GM12878 (cell line): ENCODE measurements around the gene MAP3K10. TPM values are rescaled to one million over a fixed set of nuclear protein-coding genes. Genes with fewer than 3 reads are reported as not detected.
"Not testable (repeated sequence)": the region's sequence is repeated elsewhere in the genome, so short reads cannot be mapped to it uniquely, and the experiment has no call there.

Experiments
- ATAC-seq: fragments of 200-7000 bp; cut with Tn5 transposase; 3 replicates; pipeline ENCODE4 v1.9.1; 2020; ENCODE audit warnings: mild to moderate bottlenecking, moderate library complexity
- BruUV-seq: library from RNA; stranded (reverse); fragments of 400-500 nt; replicated peaks from 2 replicates; lab custom pipeline; 2021; lab: Mats Ljungman, UMichigan
- CTCF ChIA-PET: fragments of 300-600 bp; sonication (Branson Sonifier 250); formaldehyde crosslinking; extraction: SDS; loops from one replicate; lab custom pipeline; 2021; ENCODE audit warnings: inconsistent platforms; lab: Yijun Ruan, JAX
- POLR2A ChIA-PET: fragments of 350-600 bp; formaldehyde crosslinking; extraction: SDS; loops from one replicate; lab custom pipeline; 2021; ENCODE audit warnings: inconsistent platforms; lab: Charles Lee
- RAD21 ChIA-PET: fragments of 300-600 bp; sonication (Branson Sonifier 250); formaldehyde crosslinking; loops from one replicate; lab custom pipeline; 2023; ENCODE audit warnings: antibody characterized with exemption; ENCODE audit not compliant: unreplicated experiment; lab: Charles Lee
- SMC1A ChIA-PET: fragments of 300-600 bp; sonication (Branson Sonifier 250); formaldehyde crosslinking; loops from one replicate; lab custom pipeline; 2023; ENCODE audit not compliant: unreplicated experiment, uncharacterized antibody; lab: Charles Lee
- DNase-seq: peaks from one replicate; pipeline ENCODE4 v3.0.0-alpha.2; 2011; ENCODE audit warnings: low read depth, low spot score
- FAIRE-seq: peaks from 3 replicates; lab custom pipeline; 2011; peaks lifted over from hg19 to GRCh38; lab: Jason Lieb, UNC
- H2AFZ ChIP-seq: 2 replicates; pipeline ENCODE4 v1.6.0; 2011; ENCODE audit warnings: low read depth, low read length, control low read depth; ENCODE audit not compliant: control insufficient read depth
- H3K27ac ChIP-seq: 2 replicates; pipeline ENCODE4 v1.5.1; 2011; ENCODE audit warnings: control low read depth; ENCODE audit not compliant: control insufficient read depth, insufficient read depth
- H3K27me3 ChIP-seq, 2 experiments: replicated peaks in 1 of 2; 2 replicates each; pipeline versions ENCODE4 v1.6.0 to v1.6.1; 2011; ENCODE audit warnings: low read length in 1 of 2; ENCODE audit not compliant: control insufficient read depth in 2 of 2, insufficient read depth in 2 of 2
- H3K36me3 ChIP-seq, 2 experiments: 2 replicates each; pipeline ENCODE4 v1.5.1; 2011; ENCODE audit warnings: low read length in 1 of 2; ENCODE audit not compliant: control insufficient read depth in 2 of 2, insufficient read depth in 2 of 2
- H3K4me1 ChIP-seq: 2 replicates; pipeline ENCODE4 v1.6.1; 2011; ENCODE audit warnings: mild to moderate bottlenecking, low read length, moderate library complexity, mixed read lengths; ENCODE audit not compliant: control insufficient read depth, insufficient read depth
- H3K4me2 ChIP-seq: 2 replicates; pipeline ENCODE4 v1.6.0; 2011; ENCODE audit warnings: control low read depth; ENCODE audit not compliant: control insufficient read depth, insufficient read depth
- H3K4me3 ChIP-seq: fragments of 200-600 bp; sonication (generic); 2 replicates; pipeline ENCODE4 v1.5.1; 2016
- H3K79me2 ChIP-seq: 2 replicates; pipeline ENCODE4 v1.6.0; 2011; ENCODE audit warnings: low read length; ENCODE audit not compliant: control insufficient read depth, insufficient read depth
- H3K9ac ChIP-seq: 2 replicates; pipeline ENCODE4 v1.8.0; 2011; ENCODE audit warnings: low read length, control low read depth, mixed read lengths; ENCODE audit not compliant: control insufficient read depth, insufficient read depth
- H3K9me3 ChIP-seq: replicated peaks from 3 replicates; pipeline ENCODE4 v1.5.1; 2011; ENCODE audit warnings: mild to moderate bottlenecking, low read length; ENCODE audit not compliant: control insufficient read depth, insufficient read depth
- H4K20me1 ChIP-seq: 2 replicates; pipeline ENCODE4 v1.6.0; 2011; ENCODE audit not compliant: control insufficient read depth, insufficient read depth
- NFYB ChIP-seq: IDR thresholded peaks from 2 replicates; pipeline ENCODE4 v1.6.1; 2011; ENCODE audit warnings: low read depth, mild to moderate bottlenecking, low read length, improper control_type of control experiment, moderate library complexity; ENCODE audit not compliant: insufficient read depth
- WGBS: methylation state at CpG from one replicate; pipeline ENCODE4 v1.1.6; 2016; ENCODE audit warnings: low lambda C conversion rate; ENCODE audit not compliant: insufficient replicate concordance, insufficient coverage; ENCODE audit errors: missing lambda C conversion rate; 5-methylcytosine and 5-hydroxymethylcytosine counted together
- in situ Hi-C: fragments of 300-500 bp; cut with MboI; formaldehyde crosslinking; loops from 9 replicates; pipeline ENCODE4 v1.14.3; 2018; ENCODE audit warnings: mixed read lengths
- intact Hi-C: fragments of 100-400 bp; cut with micrococcal nuclease; formaldehyde crosslinking; loops from one replicate; pipeline ENCODE4 v1.14.2; 2022; ENCODE audit not compliant: unreplicated experiment
- polyA plus RNA-seq, 11 experiments: library from polyadenylated mRNA; depleted of rRNA in 4 of 11; unstranded in 6 of 11; stranded (reverse) in 5 of 11; fragments of >200 nt; fragmentation: Nextera tagmentation in 4 of 11; fragmentation: Illumina TruSeq in 1 of 11; extraction: Ambion mirVana in 4 of 11; extraction: Trizol in 1 of 11; gene quantifications; 1 replicate in 1 of 11; 2 replicates in 10 of 11; pipeline versions ENCODE4 v1.2.1 to v1.2.3, GENCODE V29; 2011 to 2016; ENCODE audit warnings: inconsistent platforms in 2 of 11, missing spikeins in 2 of 11, low read depth in 1 of 11
- total RNA-seq, 4 experiments: library from RNA; depleted of rRNA in 3 of 4; stranded (reverse); fragments of >200 nt in 3 of 4; fragmentation: Illumina TruSeq in 1 of 4; extraction: Trizol in 1 of 4; gene quantifications; 2 replicates each; pipeline versions ENCODE4 v1.2.1 to v1.2.3, GENCODE V29; 2013 to 2021

The MAP3K10 gene
- total and polyA plus RNA-seq, 10 of the 15 experiments (the other 5 are each of a cell fraction or from before 2014, with no cell fraction given) = 0.11 to 16.6 (median 2.6) TPM

DNA sequence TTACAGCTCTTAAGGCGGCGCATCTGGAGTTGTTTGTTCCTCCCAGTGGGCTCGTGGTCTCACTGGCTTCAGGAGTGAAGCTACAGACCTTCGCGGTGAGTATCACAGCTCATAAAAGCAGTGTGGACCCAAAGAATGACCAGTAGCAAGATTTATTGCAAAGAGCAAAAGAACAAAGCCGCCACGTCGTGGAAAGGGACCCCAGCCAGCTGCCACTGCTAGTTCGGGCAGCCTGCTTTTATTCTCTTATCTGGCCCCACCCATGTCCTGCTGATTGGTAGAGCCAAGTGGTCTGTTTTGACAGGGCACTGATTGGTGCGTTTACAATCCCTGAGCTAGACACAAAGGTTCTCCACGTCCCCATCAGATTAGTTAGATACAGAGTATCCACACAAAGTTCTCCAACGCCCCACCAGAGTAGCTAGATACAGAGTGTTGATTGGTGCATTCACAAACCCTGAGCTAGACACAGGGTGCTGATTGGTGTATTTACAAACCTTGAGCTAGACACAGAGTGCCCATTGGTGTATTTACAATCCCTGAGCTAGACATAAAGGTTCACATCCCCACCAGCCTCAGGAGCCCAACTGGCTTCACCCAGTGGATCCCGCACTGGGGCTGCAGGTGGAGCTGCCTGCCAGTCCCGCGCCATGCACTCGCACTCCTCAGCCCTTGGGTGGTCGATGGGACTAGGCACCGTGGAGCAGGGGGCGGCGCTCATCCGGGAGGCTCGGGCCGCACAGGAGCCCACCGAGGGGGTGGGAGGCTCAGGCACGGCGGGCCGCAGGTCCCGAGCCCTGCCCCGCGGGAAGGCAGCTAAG lies 21.5 kb upstream of the MAP3K10 start:
- POLR2A ChIA-PET, in situ Hi-C loops, H4K20me1 ChIP-seq, H3K27me3 ChIP-seq, H3K27ac ChIP-seq, DNase-seq, H3K79me2 ChIP-seq, H3K36me3 ChIP-seq, intact Hi-C loops, H2AFZ ChIP-seq, H3K4me2 ChIP-seq, ATAC-seq, H3K9ac ChIP-seq, H3K4me3 ChIP-seq, FAIRE-seq, H3K9me3 ChIP-seq, BruUV-seq: not testable (repeated sequence)
- 0 out of 2 replicates have a peak, but pooled peaks have one; percentile 51 for TF ChIP-seq NFYB
- 69% methylated on average over 25 of the region's 30 CpGs for WGBS
- peaks cover 13% of the 10 kb centered on the region for H3K4me1 ChIP-seq
- ChIA-PET RAD21 (interaction anchor here (1.4 to 2.7 kb wide), 2 partner anchors 21 to 30 kb away, joined by 7 to 8 read pairs; partner anchors contain the start of gene MAP3K10), SMC1A (interaction anchor here (0.9 to 7.2 kb wide), 4 partner anchors 9 to 27 kb away, joined by 3 to 99 read pairs (median 4); no protein-coding TSS in a partner anchor), CTCF (interaction anchor here (10.9 kb wide), 1 partner anchor 26 kb away, joined by 199 read pairs; no protein-coding TSS in a partner anchor)

- H3K27me3 ChIP-seq, H3K9me3 ChIP-seq, ATAC-seq, H3K4me3 ChIP-seq, H3K79me2 ChIP-seq, POLR2A ChIA-PET, intact Hi-C loops, H3K36me3 ChIP-seq, BruUV-seq, FAIRE-seq, H4K20me1 ChIP-seq, in situ Hi-C loops, DNase-seq: not testable (repeated sequence)
- Histone ChIP-seq H3K4me2 (peak overlapping the region; percentile 64), H3K27ac (peak overlapping the region; percentile 58), H2AFZ (peak overlapping the region; percentile 84), H3K4me1 (peaks cover 10% of the 10 kb centered on the region), H3K9ac (peak overlapping the region; percentile 22; the same call in 1 of the 2 replicates)
- ChIA-PET CTCF (interaction anchor here (10.9 kb wide), 1 partner anchor 27 kb away, joined by 199 read pairs; no protein-coding TSS in a partner anchor), RAD21 (interaction anchor here (0.9 to 2.7 kb wide), 3 partner anchors 21 to 30 kb away, joined by 5 to 8 read pairs (median 7); partner anchors contain the start of gene MAP3K10), SMC1A (interaction anchor here (0.6 to 7.2 kb wide), 4 partner anchors 10 to 30 kb away, joined by 3 to 99 read pairs (median 4); no protein-coding TSS in a partner anchor)
- WGBS = 87% methylated on average over 36 of the region's 39 CpGs
Measured at GRCh38 chr19:40170303-40170989, 20.8 kb upstream of the MAP3K10 start.

GRCh38 chr19:40171293-40171692 lies 19.9 kb upstream of the MAP3K10 start:
- DNase-seq, H4K20me1 ChIP-seq, in situ Hi-C loops, BruUV-seq, intact Hi-C loops, FAIRE-seq, ATAC-seq, H3K9me3 ChIP-seq, H3K27me3 ChIP-seq, H3K36me3 ChIP-seq, H3K4me1 ChIP-seq, POLR2A ChIA-PET, H3K79me2 ChIP-seq, H3K4me3 ChIP-seq: not testable (repeated sequence)
- ChIA-PET RAD21 (interaction anchor here (0.6 to 2.7 kb wide), 3 partner anchors 27 to 31 kb away, joined by 3 to 8 read pairs (median 5); no protein-coding TSS in a partner anchor), SMC1A (interaction anchor here (1.5 to 1.6 kb wide), 2 partner anchors 12 to 31 kb away, joined by 3 read pairs; no protein-coding TSS in a partner anchor), CTCF (interaction anchor here (1.5 kb wide), 1 partner anchor 30 kb away, joined by 5 read pairs; no protein-coding TSS in a partner anchor)
- 61% methylated on average over 4 of the region's 4 CpGs for WGBS
- Histone ChIP-seq H2AFZ (peak overlapping the region; percentile 84; the same call in 1 of the 2 replicates), H3K4me2 (peak overlapping the region; percentile 64; the same call in 1 of the 2 replicates), H3K9ac (peak overlapping the region; percentile 22; the same call in 1 of the 2 replicates), H3K27ac (peak overlapping the region; percentile 58; the same call in 1 of the 2 replicates)
